Right lobe of liver (tissue), 4 donors: ENCODE data around the gene PAFAH1B2.
"Not testable (repeated sequence)": the region's sequence is repeated elsewhere in the genome, so short reads cannot be mapped to it uniquely, and the experiment has no call there.

Experiments
- CTCF ChIP-seq, 4 donors: fragments of 200-600 bp in 3 of 4; fragments of 450-650 bp in 1 of 4; IDR thresholded peaks; one replicate each; pipeline versions ENCODE4 v1.5.1 to v1.8.0; 2016 to 2022; ENCODE audit warnings: antibody characterized with exemption in 4 of 4, mild to moderate bottlenecking in 2 of 4
- POLR2A ChIP-seq: fragments of 450-650 bp; IDR thresholded peaks from one replicate; pipeline ENCODE4 v1.6.1; 2017; ENCODE audit warnings: antibody characterized with exemption, mild to moderate bottlenecking
- donor health status: DM: no; HTN: no; CAD: no.
- donor health status: DM: no; HTN: no; CAD: no.
- donor health status: DM: no; HTN: yes; CAD: no.

- TF ChIP-seq CTCF (IDR thresholded peaks at IDR 0.05); POLR2A: not testable (repeated sequence)
Measured at GRCh38 chr11:117112497-117112896, 31.6 kb upstream of the PAFAH1B2 start.
